H9 (cell line): Measurements from ENCODE around the gene TMEM114. TPM values are rescaled to one million over a fixed set of nuclear protein-coding genes. Genes with fewer than 3 reads are reported as not detected.

ENCODE experiments used
- DNase-seq: peaks from one replicate; pipeline ENCODE4 v3.0.0-alpha.2; 2017
- H2AFZ ChIP-seq: one replicate; pipeline ENCODE4 v1.6.1; 2013; ENCODE audit warnings: mild to moderate bottlenecking, low read length, control low read depth, moderate library complexity
- H2AK5ac ChIP-seq: 2 replicates; pipeline ENCODE4 v1.6.1; 2013; ENCODE audit warnings: low read length, control low read depth, mixed read lengths; ENCODE audit not compliant: insufficient read length
- H2BK120ac ChIP-seq: one replicate; pipeline ENCODE4 v1.6.1; 2013; ENCODE audit warnings: low read depth, mild to moderate bottlenecking, low read length, control low read depth, inconsistent platforms; ENCODE audit not compliant: poor library complexity, severe bottlenecking
- H2BK12ac ChIP-seq: 2 replicates; pipeline ENCODE4 v1.6.1; 2013; ENCODE audit warnings: low read length, control low read depth, mixed read lengths, low read depth; ENCODE audit not compliant: insufficient read length
- H2BK15ac ChIP-seq: 2 replicates; pipeline ENCODE4 v1.6.1; 2013; ENCODE audit warnings: low read depth, low read length, control low read depth
- H2BK20ac ChIP-seq: one replicate; pipeline ENCODE4 v1.6.1; 2013; ENCODE audit warnings: low read depth, mild to moderate bottlenecking, low read length, control low read depth, inconsistent platforms; ENCODE audit not compliant: poor library complexity, severe bottlenecking
- H2BK5ac ChIP-seq: 2 replicates; pipeline ENCODE4 v1.6.1; 2013; ENCODE audit warnings: low read length, control low read depth, mixed read lengths; ENCODE audit not compliant: insufficient read length
- H3K14ac ChIP-seq: 2 replicates; pipeline ENCODE4 v1.6.1; 2013; ENCODE audit warnings: low read length, control low read depth; ENCODE audit not compliant: insufficient read depth
- H3K18ac ChIP-seq: 2 replicates; pipeline ENCODE4 v1.6.1; 2013; ENCODE audit warnings: low read depth, mild to moderate bottlenecking, mixed read lengths, low read length, control low read depth; ENCODE audit not compliant: insufficient read length
- H3K23ac ChIP-seq: 2 replicates; pipeline ENCODE4 v1.6.1; 2013; ENCODE audit warnings: low read length, control low read depth, mixed read lengths, low read depth; ENCODE audit not compliant: insufficient read length
- H3K23me2 ChIP-seq: 2 replicates; pipeline ENCODE4 v1.6.1; 2013; ENCODE audit warnings: low read depth, mild to moderate bottlenecking, mixed read lengths, low read length, control low read depth; ENCODE audit not compliant: insufficient read length, poor library complexity, severe bottlenecking
- H3K27ac ChIP-seq: 2 replicates; pipeline ENCODE4 v1.5.1; 2013; ENCODE audit warnings: low read length, control low read depth, mixed read lengths, low read depth; ENCODE audit not compliant: insufficient read length
- H3K27me3 ChIP-seq: 2 replicates; pipeline ENCODE4 v1.6.1; 2013; ENCODE audit warnings: low read length, control low read depth, inconsistent platforms; ENCODE audit not compliant: insufficient read depth
- H3K4ac ChIP-seq: 2 replicates; pipeline ENCODE4 v1.6.1; 2013; ENCODE audit warnings: low read depth, mild to moderate bottlenecking, control low read depth, inconsistent platforms, low read length, moderate library complexity
- H3K4me1 ChIP-seq: 2 replicates; pipeline ENCODE4 v1.6.1; 2013; ENCODE audit warnings: low read length, control low read depth, inconsistent platforms; ENCODE audit not compliant: insufficient read depth
- H3K4me2 ChIP-seq: 2 replicates; pipeline ENCODE4 v1.6.1; 2013; ENCODE audit warnings: low read length, control low read depth, mixed read lengths; ENCODE audit not compliant: insufficient read length, insufficient read depth
- H3K56ac ChIP-seq: 2 replicates; pipeline ENCODE4 v1.6.1; 2013; ENCODE audit warnings: low read depth, mild to moderate bottlenecking, mixed read lengths, low read length, control low read depth; ENCODE audit not compliant: insufficient read length
- H3K79me1 ChIP-seq: 2 replicates; pipeline ENCODE4 v1.6.1; 2013; ENCODE audit warnings: low read depth, mild to moderate bottlenecking, moderate library complexity, low read length, control low read depth, inconsistent platforms; ENCODE audit not compliant: insufficient read depth, poor library complexity, severe bottlenecking
- H3K79me2 ChIP-seq: 2 replicates; pipeline ENCODE4 v1.6.1; 2013; ENCODE audit warnings: low read length, control low read depth, inconsistent platforms; ENCODE audit not compliant: insufficient read depth
- H3K9ac ChIP-seq: 2 replicates; pipeline ENCODE4 v1.6.1; 2013; ENCODE audit warnings: low read length, control low read depth, mixed read lengths; ENCODE audit not compliant: insufficient read length; ENCODE audit errors: extremely low read depth
- H3K9me3 ChIP-seq: one replicate; pipeline ENCODE4 v1.6.1; 2013; ENCODE audit warnings: low read depth, low read length, inconsistent platforms; ENCODE audit not compliant: control insufficient read depth
- H3T11ph ChIP-seq: one replicate; pipeline ENCODE4 v1.6.1; 2013; ENCODE audit warnings: mild to moderate bottlenecking, low read length, control low read depth, inconsistent platforms
- H4K20me1 ChIP-seq: one replicate; pipeline ENCODE4 v1.6.1; 2013; ENCODE audit not compliant: control insufficient read depth, insufficient read length, insufficient read depth
- H4K5ac ChIP-seq: 2 replicates; pipeline ENCODE4 v1.6.1; 2013; ENCODE audit warnings: low read depth, mild to moderate bottlenecking, mixed read lengths, low read length, control low read depth; ENCODE audit not compliant: insufficient read length
- H4K8ac ChIP-seq: replicated peaks from 2 replicates; pipeline ENCODE4 v1.6.1; 2013; ENCODE audit warnings: low read length, control low read depth, mixed read lengths, low read depth; ENCODE audit not compliant: insufficient read length
- H4K91ac ChIP-seq: 2 replicates; pipeline ENCODE4 v1.6.1; 2013; ENCODE audit warnings: low read depth, mild to moderate bottlenecking, moderate library complexity, mixed read lengths, low read length, control low read depth; ENCODE audit not compliant: insufficient read length
- H3K27ac Mint-ChIP-seq, 3 experiments: 2 replicates in 2 of 3; 3 replicates in 1 of 3; pipeline ENCODE4 v1.8.0; 2020 to 2021; ENCODE audit warnings: mixed read lengths in 3 of 3, mild to moderate bottlenecking in 1 of 3, moderate library complexity in 1 of 3
- H3K27me3 Mint-ChIP-seq: 2 replicates; pipeline ENCODE4 v1.8.0; 2021; ENCODE audit warnings: low read depth, mild to moderate bottlenecking, moderate library complexity, mixed read lengths
- H3K36me3 Mint-ChIP-seq, 3 experiments: 2 replicates in 2 of 3; 3 replicates in 1 of 3; pipeline ENCODE4 v1.8.0; 2020 to 2021; ENCODE audit warnings: low read depth in 3 of 3, mixed read lengths in 3 of 3; ENCODE audit not compliant: insufficient read depth in 1 of 3
- H3K4me1 Mint-ChIP-seq, 2 experiments: 2 replicates each; pipeline ENCODE4 v1.8.0; 2020; ENCODE audit warnings: mixed read lengths in 2 of 2
- H3K4me3 Mint-ChIP-seq, 2 experiments: 2 replicates in 1 of 2; 3 replicates in 1 of 2; pipeline ENCODE4 v1.8.0; 2020 to 2021; ENCODE audit warnings: mild to moderate bottlenecking in 2 of 2, mixed read lengths in 2 of 2, moderate library complexity in 1 of 2
- H3K9me3 Mint-ChIP-seq, 2 experiments: 2 replicates in 1 of 2; 3 replicates in 1 of 2; pipeline ENCODE4 v1.8.0; 2020; ENCODE audit warnings: mild to moderate bottlenecking in 2 of 2, mixed read lengths in 2 of 2, moderate library complexity in 1 of 2
- WGBS: extraction: QIAGEN DNeasy Blood & Tissue Kit; methylation state at CpG from one replicate; pipeline ENCODE4 v1.1.7; 2013; ENCODE audit warnings: missing lambda C conversion rate, low lambda C conversion rate, mixed read lengths; ENCODE audit not compliant: insufficient read length; ENCODE audit errors: extremely low coverage; 5-methylcytosine and 5-hydroxymethylcytosine counted together
- total RNA-seq: library from RNA; stranded (reverse); gene quantifications from 2 replicates; pipeline ENCODE4 v1.2.1, GENCODE V29; 2021
- TF ChIP-seq, protein P1 (sequence below): fragments of 200-600 bp; sonication (generic); conservative IDR thresholded peaks from 3 replicates; pipeline ENCODE4 v1.8.0; 2021; ENCODE audit warnings: antibody characterized with exemption, mild to moderate bottlenecking

TMEM114 gene
- total RNA-seq, 1 experiment from 2014 or later = 0.33 TPM

DNA sequence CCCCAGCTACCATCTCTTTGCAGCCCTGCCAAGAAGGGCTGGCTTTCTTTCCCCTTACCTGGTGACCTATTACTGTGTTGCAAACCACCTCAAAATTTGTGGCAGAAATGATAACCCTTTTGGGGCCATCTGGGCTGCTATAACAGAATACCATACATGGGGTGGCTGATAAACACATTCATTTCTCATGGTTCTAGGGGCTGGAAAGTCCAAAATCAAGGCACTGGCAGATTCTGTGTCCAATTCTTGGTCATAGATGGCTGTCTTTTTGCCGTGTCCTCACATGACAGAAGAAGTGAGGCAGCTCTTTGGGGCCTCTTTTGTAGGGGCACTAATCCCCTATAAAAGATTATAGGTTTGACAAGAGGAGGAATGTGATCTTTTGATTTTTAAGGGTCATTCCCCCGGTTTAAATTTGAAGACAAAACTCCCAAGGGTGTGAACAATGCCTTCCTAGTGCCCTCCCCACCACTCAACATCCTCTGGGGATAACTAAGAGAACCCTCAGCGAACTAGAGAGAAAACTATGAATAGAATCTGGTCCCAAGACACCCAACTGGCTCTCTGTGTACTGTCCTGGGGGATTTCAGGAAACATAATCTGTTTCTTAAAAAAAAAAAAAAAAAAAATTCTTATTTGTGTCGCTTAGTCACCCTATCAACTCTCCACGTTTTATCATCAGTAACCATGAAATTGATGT lies 29.5 kb upstream of the TMEM114 start:
- Histone ChIP-seq H3K4ac (no peak overlapping the region), H3K14ac (no peak overlapping the region), H3K23ac (no peak overlapping the region), H3K9ac (no peak overlapping the region), H4K20me1 (no peaks in the 10 kb centered on the region), H2BK120ac (no peak overlapping the region), H2AFZ (no peak overlapping the region), H2BK20ac (no peak overlapping the region), H2BK15ac (no peak overlapping the region), H4K91ac (no peak overlapping the region), H2AK5ac (no peak overlapping the region), H3K27me3 (no peaks in the 10 kb centered on the region), H3K4me2 (no peak overlapping the region), H3K79me2 (peaks cover 8% of the 10 kb centered on the region; the same call in 1 of the 2 replicates), H4K8ac (no peak overlapping the region), H3K79me1 (no peaks in the 10 kb centered on the region), H3K4me1 (no peaks in the 10 kb centered on the region), H2BK12ac (no peak overlapping the region), H3K9me3 (no peaks in the 10 kb centered on the region), H2BK5ac (no peak overlapping the region), H3K27ac (no peak overlapping the region), H3K18ac (no peak overlapping the region), H3K56ac (no peak overlapping the region), H3T11ph (no peak overlapping the region), H4K5ac (no peak overlapping the region), H3K23me2 (peaks cover 3% of the 10 kb centered on the region)
- peaks cover 0 to 2% of the 10 kb centered on the region in 2 experiments; a peak in 1 of 5 replicates for H3K9me3 Mint-ChIP-seq
- peaks cover 7% of the 10 kb centered on the region for H3K27me3 Mint-ChIP-seq
- TF ChIP-seq, protein P1, sequence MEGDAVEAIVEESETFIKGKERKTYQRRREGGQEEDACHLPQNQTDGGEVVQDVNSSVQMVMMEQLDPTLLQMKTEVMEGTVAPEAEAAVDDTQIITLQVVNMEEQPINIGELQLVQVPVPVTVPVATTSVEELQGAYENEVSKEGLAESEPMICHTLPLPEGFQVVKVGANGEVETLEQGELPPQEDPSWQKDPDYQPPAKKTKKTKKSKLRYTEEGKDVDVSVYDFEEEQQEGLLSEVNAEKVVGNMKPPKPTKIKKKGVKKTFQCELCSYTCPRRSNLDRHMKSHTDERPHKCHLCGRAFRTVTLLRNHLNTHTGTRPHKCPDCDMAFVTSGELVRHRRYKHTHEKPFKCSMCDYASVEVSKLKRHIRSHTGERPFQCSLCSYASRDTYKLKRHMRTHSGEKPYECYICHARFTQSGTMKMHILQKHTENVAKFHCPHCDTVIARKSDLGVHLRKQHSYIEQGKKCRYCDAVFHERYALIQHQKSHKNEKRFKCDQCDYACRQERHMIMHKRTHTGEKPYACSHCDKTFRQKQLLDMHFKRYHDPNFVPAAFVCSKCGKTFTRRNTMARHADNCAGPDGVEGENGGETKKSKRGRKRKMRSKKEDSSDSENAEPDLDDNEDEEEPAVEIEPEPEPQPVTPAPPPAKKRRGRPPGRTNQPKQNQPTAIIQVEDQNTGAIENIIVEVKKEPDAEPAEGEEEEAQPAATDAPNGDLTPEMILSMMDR = no peak
- no peak for DNase-seq
- no CpG with 5 or more reads among the region's 5 CpGs for WGBS
- peaks cover 2 to 10% (median 3%) of the 10 kb centered on the region in 3 experiments; a peak in 5 of 7 replicates for H3K36me3 Mint-ChIP-seq
- peaks cover 5 to 8% of the 10 kb centered on the region in 2 experiments; a peak in 2 of 4 replicates for H3K4me1 Mint-ChIP-seq
- H3K4me3 Mint-ChIP-seq = no peak overlapping the region
- H3K27ac Mint-ChIP-seq = no peak overlapping the region
